Coronary artery (tissue), 2 donors: ENCODE data around the gene LONRF2.
"Not testable (repeated sequence)": the region's sequence is repeated elsewhere in the genome, so short reads cannot be mapped to it uniquely, and the experiment has no call there.

Experiments used
- DNase-seq: peaks from one replicate; pipeline ENCODE4 v3.0.0-alpha.2; 2017; ENCODE audit warnings: low spot score
- H3K27ac ChIP-seq, 2 donors: fragments of 200-600 bp; sonication (generic); one replicate each; pipeline ENCODE4 v1.5.1; 2016 to 2019
- H3K4me3 ChIP-seq: fragments of 200-600 bp; sonication (generic); 2 replicates; pipeline ENCODE4 v1.5.1; 2016; ENCODE audit warnings: mild to moderate bottlenecking, moderate library complexity
- TF ChIP-seq, protein P1 (sequence below): fragments of 200-600 bp; sonication (generic); IDR thresholded peaks from one replicate; pipeline ENCODE4 v1.5.1; 2019; ENCODE audit warnings: antibody characterized with exemption

Gene LONRF2

DNA sequence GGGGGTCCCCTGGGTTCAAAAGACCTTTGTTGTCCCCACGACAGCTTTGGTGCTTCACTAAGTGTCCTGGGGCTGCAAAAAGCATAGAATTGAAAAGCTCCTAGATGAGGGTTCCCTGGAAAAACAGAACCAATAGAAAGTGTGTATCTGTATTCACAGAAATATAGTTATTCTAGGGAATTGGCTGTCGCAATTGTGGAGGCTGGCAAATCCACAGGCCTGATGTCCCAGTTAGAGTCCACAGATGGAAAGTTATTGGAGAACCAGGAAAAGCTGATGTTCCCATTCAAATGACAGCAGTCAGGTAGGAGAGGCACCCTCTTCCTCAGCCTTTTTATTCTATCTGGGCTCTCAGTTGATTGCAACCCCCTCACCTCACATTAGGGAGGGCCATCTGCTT, 65.5 kb downstream of the LONRF2 start:
- TF ChIP-seq, protein P1, sequence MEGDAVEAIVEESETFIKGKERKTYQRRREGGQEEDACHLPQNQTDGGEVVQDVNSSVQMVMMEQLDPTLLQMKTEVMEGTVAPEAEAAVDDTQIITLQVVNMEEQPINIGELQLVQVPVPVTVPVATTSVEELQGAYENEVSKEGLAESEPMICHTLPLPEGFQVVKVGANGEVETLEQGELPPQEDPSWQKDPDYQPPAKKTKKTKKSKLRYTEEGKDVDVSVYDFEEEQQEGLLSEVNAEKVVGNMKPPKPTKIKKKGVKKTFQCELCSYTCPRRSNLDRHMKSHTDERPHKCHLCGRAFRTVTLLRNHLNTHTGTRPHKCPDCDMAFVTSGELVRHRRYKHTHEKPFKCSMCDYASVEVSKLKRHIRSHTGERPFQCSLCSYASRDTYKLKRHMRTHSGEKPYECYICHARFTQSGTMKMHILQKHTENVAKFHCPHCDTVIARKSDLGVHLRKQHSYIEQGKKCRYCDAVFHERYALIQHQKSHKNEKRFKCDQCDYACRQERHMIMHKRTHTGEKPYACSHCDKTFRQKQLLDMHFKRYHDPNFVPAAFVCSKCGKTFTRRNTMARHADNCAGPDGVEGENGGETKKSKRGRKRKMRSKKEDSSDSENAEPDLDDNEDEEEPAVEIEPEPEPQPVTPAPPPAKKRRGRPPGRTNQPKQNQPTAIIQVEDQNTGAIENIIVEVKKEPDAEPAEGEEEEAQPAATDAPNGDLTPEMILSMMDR, result no peak
- Histone ChIP-seq H3K27ac (no peak overlapping the region), H3K4me3 (no peak overlapping the region)
- no peak for DNase-seq

DNA sequence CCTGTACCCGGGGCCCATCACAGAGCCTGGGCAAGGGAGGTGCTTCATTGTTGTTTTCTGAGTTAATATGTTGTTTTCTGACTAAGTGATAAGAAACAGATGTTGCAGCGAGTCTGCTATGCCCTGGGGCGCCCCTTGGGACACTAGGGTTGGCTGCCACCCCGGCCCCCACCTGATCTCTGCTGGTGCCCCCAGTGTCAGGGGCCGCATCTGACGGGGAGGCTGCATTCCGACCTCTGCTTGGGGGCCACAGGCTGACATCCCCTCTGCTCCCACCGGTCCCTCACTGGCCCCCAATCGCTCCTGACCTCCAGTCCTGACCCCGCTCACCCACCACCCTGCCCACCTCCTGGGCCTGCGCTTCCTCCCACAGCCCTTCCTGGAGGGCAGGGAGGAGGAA, 65.9 kb downstream of the LONRF2 start:
- Histone ChIP-seq H3K27ac (no peak overlapping the region), H3K4me3 (no peak overlapping the region)
- TF ChIP-seq, protein P1, result no peak
- DNase-seq, result no peak

DNA sequence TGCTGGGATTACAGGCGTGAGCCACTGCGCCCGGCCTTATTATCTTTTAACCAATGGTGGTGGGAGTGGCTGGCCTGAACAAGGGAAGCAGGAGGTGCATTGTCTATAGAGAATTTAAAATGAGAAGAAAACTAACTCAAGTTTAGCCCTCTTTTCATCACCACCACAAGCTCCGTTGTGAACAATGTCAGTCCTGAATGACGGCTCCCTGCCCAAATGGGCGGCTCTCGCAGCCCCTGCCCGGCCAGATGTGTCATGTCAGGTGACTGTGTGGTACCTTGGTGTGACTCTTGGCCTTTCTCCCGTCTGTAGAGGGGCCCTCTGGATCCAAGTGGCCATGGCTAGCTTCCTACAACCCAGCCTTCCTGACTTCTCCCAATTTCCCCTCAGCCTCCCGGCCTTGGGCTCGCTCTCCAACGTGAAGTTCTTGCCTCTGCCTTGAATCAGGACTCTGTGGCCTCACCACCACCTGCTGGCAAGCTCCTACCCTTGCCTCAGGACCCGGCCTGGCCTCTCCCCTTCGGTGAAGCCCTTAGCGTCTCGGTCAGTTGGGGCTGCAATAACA, 67.6 kb downstream of the LONRF2 start:
- no peak for DNase-seq
- H3K4me3 ChIP-seq, result no peak overlapping the region
- TF ChIP-seq, protein P1, result no peak
- H3K27ac ChIP-seq, result no peak overlapping the region

DNA sequence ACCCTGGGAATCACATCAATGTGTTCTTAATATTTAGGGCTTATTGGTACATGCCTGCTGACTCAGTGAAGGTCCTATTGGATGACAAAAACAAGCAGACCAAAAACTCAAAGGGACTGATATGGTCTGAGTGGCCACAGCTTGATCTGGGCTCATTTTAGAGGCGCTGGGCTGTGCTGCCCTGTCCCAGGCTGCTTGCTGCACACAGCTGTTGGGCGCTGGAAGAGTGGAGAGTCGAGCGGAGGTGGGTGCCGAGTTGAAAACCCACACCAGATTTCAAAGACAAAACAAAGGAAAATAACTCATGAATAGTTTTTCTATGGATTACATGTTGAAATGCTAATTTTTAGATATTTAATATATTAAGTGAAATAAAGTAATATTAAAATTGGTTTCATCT, 68.5 kb downstream of the LONRF2 start:
- no peak for DNase-seq
- Histone ChIP-seq H3K4me3 (no peak overlapping the region), H3K27ac (no peak overlapping the region)
- TF ChIP-seq, protein P1, result no peak

DNA sequence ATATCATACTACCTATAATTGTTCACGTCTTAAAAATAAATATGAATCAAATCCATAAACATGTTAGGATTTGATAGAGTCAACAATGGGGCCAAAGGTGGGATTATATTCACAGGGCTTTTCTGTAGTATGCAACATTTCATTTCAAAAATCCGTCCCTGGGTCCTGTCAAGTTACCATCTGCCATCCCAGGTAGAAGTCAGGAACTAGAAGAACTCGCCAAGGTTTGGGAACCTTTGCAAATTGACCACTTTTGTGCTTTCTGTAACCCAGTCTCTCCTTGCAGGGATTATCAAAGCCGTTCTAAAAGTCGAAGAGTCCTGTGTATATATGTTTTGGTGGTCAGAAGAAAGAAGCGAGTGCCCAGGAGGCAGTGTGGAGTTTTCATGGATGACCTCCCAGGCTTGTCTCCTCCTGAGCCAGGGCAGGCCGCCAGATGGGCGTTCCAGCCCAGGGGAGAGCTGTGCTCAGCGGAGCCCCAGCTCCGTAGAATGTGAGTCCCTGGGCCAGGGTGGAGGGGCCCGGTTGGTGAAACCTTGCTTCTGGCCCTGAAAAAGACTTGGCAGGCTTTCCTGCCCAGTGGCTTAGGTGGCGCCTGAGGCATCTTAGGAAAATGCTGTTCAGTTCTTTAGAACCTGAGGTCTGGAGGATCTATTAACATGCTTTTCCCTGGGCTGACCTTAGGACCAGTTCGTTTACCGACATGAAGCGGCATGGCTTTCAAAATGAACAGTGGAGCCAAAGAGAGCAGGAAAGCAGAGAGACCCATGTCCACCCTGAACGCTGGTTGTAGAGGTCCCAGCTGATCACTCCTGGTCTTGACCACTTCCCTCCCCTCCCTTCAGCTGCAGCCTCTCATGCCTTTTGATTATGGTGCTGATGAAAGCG, 69.2 kb downstream of the LONRF2 start:
- Histone ChIP-seq H3K27ac (no peak overlapping the region), H3K4me3 (no peak overlapping the region)
- TF ChIP-seq, protein P1, result no peak
- DNase-seq, result no peak

DNA sequence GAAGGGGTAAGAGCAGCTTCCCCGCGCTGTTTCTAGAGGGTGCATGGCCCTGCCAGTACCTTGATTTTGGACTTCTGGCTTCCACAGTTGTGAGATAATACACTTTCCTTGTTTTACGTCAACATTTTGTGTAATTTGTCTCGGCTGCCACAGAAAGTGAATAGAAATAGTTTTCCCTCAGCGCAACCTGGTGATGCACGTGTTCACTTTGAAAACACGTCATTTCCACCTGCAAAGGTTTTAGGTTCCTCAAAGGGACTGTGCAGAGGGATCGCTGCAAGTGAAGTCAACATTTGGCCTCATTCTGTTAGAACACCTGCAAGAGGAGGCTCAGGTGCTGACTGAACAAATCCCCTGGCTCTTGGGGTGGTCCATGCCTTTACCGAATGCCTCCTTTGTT, 71.7 kb downstream of the LONRF2 start:
- H3K27ac ChIP-seq, result no peak overlapping the region
- H3K4me3 ChIP-seq, result no peak overlapping the region
- DNase-seq, result no peak
- TF ChIP-seq, protein P1, result no peak

DNA sequence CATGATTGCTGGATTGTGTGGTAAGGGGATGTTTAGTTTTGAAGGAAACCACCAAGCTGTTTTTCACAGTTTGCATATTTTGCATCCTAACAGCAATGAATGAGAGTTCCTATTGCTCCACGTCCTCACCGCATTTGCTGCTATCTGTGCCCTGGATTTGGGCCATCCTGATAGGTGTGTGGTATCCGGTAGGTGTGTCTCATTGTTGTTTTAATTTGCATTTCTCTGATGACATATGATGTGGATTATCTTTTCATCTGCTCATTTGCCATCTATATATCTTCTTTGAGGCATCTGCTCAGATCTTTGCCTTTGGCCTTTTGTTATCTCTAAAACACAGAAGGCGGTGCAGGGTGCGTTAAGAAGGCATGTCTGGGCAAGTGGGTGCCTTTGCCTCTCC, 73.3 kb downstream of the LONRF2 start:
- no peak for DNase-seq

DNA sequence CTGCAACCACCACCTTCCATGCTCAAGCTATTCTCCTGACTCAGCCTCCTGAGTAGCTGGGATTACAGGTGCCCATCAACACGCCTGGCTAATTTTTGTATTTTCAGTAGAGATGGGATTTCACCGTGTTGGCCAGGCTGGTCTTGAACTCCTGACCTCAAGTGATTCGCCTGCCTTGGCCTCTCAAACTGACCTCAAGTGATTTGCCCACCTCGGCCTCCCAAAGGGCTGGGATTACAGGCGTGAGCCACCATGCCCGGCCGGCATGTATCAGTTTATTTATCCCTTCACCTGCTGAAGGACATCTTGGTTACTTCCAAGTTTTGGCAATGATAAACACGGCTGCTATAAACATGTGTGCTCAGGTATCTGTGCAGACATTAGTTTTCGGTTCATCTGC, 73.7 kb downstream of the LONRF2 start:
- not testable (repeated sequence) for H3K27ac ChIP-seq, H3K4me3 ChIP-seq, DNase-seq

More for the DNA sequence above, 73.3 kb downstream of the LONRF2 start:
- TF ChIP-seq, protein P1, result no peak
- H3K4me3 ChIP-seq, result no peak overlapping the region
- H3K27ac ChIP-seq, result no peak overlapping the region
